HEK293T (cell line): Measurements from ENCODE around the gene TTC33.
A peak's percentile ranks its signal among the peaks of the same experiment; 100 is the strongest.

Source experiments
- CTCF ChIA-PET: fragments of 350-600 bp; formaldehyde crosslinking; extraction: SDS; loops from one replicate; lab custom pipeline; 2021; ENCODE audit warnings: antibody characterized with exemption, inconsistent platforms; lab: Yijun Ruan, JAX
- POLR2A ChIA-PET: fragments of 350-600 bp; formaldehyde crosslinking; extraction: SDS; loops from one replicate; lab custom pipeline; 2020; ENCODE audit warnings: antibody characterized with exemption, inconsistent platforms; lab: Yijun Ruan, JAX
- DNase-seq: peaks from one replicate; pipeline ENCODE4 v3.0.0; 2012; ENCODE audit warnings: mixed read lengths; ENCODE audit errors: extremely low spot score
- ARNT ChIP-seq: fragments of 450-650 bp; IDR thresholded peaks from 2 replicates; pipeline ENCODE4 v1.6.1; 2017; ENCODE audit warnings: mild to moderate bottlenecking
- BHLHE40 ChIP-seq: fragments of 450-650 bp; IDR thresholded peaks from 2 replicates; pipeline ENCODE4 v1.6.1; 2016; ENCODE audit warnings: mild to moderate bottlenecking, moderate library complexity, borderline replicate concordance
- CTBP1 ChIP-seq: fragments of 450-650 bp; IDR thresholded peaks from 2 replicates; pipeline ENCODE4 v1.6.1; 2016; ENCODE audit warnings: borderline replicate concordance
- ELF4 ChIP-seq: fragments of 450-650 bp; IDR thresholded peaks from 2 replicates; pipeline ENCODE4 v1.6.1; 2017; ENCODE audit warnings: antibody characterized with exemption
- FOXA1 ChIP-seq: fragments of 450-650 bp; IDR thresholded peaks from 2 replicates; pipeline ENCODE4 v1.6.1; 2016; ENCODE audit warnings: mild to moderate bottlenecking
- FOXK2 ChIP-seq: fragments of 450-650 bp; IDR thresholded peaks from 2 replicates; pipeline ENCODE4 v1.6.1; 2016; ENCODE audit warnings: mild to moderate bottlenecking
- FOXM1 ChIP-seq: fragments of 450-650 bp; IDR thresholded peaks from 2 replicates; pipeline ENCODE4 v1.6.1; 2017; ENCODE audit warnings: mild to moderate bottlenecking, borderline replicate concordance
- HDGF ChIP-seq: fragments of 450-650 bp; IDR thresholded peaks from 2 replicates; pipeline ENCODE4 v1.6.1; 2017; ENCODE audit warnings: antibody characterized with exemption, borderline replicate concordance
- L3MBTL2 ChIP-seq: fragments of 450-650 bp; conservative IDR thresholded peaks from 2 replicates; pipeline ENCODE4 v1.6.1; 2016; ENCODE audit warnings: mild to moderate bottlenecking
- LEF1 ChIP-seq: fragments of 450-650 bp; IDR thresholded peaks from 2 replicates; pipeline ENCODE4 v1.6.1; 2017; ENCODE audit warnings: mild to moderate bottlenecking, borderline replicate concordance
- NFRKB ChIP-seq: fragments of 450-650 bp; IDR thresholded peaks from 2 replicates; pipeline ENCODE4 v1.6.1; 2016; ENCODE audit warnings: mild to moderate bottlenecking, moderate library complexity
- SP1 ChIP-seq: fragments of 450-650 bp; IDR thresholded peaks from 2 replicates; pipeline ENCODE4 v1.6.1; 2017
- SUZ12 ChIP-seq: fragments of 450-650 bp; IDR thresholded peaks from 2 replicates; pipeline ENCODE4 v1.6.1; 2016; ENCODE audit warnings: mild to moderate bottlenecking
- TARDBP ChIP-seq: fragments of 450-650 bp; IDR thresholded peaks from 2 replicates; pipeline ENCODE4 v1.6.1; 2016
- ZNF384 ChIP-seq: fragments of 450-650 bp; IDR thresholded peaks from 2 replicates; pipeline ENCODE4 v1.6.1; 2016
- TF ChIP-seq, protein P1 (sequence below): fragments of 450-650 bp; IDR thresholded peaks from 2 replicates; pipeline ENCODE4 v1.6.1; 2016

TTC33 gene

DNA sequence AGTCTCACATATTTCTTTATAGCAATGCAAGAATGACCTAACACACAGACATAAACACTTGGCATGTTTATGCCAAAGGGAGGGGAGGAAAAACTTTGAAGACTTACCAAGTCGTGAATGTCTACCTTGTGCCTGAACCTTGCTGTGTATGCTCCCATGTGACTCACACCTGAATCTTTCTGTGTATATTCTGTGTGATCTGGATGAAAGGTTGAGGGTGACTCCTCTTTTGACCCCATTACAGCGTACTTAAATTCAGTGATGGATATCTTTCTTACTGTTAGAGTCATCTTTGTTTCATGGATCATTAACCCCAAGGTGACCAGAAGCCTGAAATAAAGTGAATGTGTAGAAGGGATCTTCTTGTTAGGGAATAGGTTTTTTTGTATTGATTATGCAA, 129.0 kb downstream of the TTC33 start:
- DNase-seq, result no peak
- POLR2A ChIA-PET, result no interaction called here
- CTCF ChIA-PET, result interaction anchor here (0.6 kb wide), 1 partner anchor 159 kb away, joined by 5 read pairs; no protein-coding TSS in a partner anchor
- TF ChIP-seq SUZ12 (no peak), ZNF384 (no peak), CTBP1 (no peak), FOXA1 (no peak), LEF1 (no peak), SP1 (no peak), TARDBP (no peak), ELF4 (no peak)

DNA sequence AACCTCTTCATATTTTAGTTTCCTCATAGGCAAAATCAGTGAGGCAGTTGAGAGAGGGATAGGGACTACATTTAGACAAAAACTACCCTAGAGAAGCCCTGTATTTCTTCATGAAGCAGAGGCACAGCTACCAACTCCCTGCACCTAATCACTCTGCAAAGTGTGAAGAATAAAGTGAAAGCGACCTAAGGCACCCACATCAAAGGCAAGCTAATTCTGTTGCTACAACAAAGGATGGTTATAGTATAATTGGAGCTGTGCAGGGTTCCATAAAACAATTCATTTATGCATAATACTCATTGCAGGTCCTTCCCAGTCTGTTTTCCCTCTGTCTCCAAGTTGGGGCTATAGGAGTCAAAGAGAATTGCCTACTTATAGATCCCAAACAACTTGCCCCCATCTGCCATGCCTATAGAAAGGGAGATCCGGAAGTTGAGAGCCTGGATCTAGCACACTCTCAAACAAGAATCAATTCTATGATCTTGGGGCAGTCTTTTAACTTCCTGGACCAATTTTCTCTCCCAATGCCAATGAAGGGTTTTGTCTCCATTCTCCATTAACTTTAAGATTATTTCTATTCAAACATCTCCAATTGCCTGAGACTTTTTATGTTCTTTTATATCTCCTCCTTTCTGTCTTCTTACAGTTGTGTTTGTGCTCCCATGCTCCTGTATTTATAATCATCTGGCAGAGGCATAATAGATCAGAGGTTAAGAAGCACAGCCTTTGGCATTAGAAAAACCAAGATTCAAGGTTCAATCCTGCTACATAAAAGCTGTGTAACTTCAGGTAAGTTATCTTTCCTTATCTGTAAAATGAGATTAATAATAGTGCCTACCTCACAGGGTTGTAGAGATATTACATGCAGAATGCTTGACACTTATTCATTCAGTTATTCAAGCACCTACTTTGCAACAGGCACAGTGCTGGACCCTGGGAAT, 132.0 kb downstream of the TTC33 start:
- TF ChIP-seq NFRKB (no peak), HDGF (no peak), BHLHE40 (no peak), ARNT (no peak), L3MBTL2 (no peak), FOXK2 (no peak), LEF1 (no peak), FOXA1 (no peak), ZNF384 (no peak), SP1 (no peak), TARDBP (no peak), CTBP1 (no peak), ELF4 (no peak), FOXM1 (no peak), SUZ12 (no peak)
- TF ChIP-seq, protein P1, sequence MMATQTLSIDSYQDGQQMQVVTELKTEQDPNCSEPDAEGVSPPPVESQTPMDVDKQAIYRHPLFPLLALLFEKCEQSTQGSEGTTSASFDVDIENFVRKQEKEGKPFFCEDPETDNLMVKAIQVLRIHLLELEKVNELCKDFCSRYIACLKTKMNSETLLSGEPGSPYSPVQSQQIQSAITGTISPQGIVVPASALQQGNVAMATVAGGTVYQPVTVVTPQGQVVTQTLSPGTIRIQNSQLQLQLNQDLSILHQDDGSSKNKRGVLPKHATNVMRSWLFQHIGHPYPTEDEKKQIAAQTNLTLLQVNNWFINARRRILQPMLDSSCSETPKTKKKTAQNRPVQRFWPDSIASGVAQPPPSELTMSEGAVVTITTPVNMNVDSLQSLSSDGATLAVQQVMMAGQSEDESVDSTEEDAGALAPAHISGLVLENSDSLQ, result no peak
- POLR2A ChIA-PET, result no interaction called here
- CTCF ChIA-PET, result no interaction called here
- DNase-seq, result no peak

DNA sequence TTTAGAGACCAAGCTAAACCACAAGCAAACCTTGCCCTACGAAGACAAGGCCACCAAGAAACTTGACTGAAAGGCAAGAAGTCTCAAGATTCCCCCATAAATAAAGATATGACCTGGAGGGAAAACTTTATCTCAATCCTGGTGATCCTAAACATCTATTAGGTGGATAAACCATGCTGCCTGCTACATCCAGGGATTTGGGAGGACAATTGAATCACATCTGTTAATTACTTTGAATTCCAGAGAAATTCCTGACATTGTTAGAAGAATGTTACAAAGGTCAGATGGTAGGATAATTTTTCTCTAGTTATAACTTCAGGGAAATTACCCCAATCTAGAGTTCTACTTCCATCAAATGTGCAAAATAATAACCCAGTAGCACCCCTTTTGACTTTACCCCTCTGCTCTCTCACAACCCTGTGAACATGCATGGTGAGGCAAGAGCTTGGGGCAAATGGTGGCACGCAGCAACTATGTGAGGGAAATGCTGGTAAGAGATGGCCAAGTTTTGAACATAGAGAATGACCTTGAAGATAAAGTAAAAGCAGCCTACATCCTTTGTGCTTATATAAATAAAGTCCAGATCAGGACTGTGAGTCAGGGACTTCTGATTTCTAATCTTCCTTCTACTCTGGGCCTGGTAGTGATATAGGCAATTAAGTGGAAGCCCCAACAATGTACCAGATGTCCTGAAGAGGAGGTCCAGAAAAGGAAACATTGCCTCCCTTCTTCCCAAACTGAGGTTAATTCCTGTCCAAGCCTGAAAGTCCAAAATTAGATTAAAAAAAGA, 133.1 kb downstream of the TTC33 start:
- DNase-seq, result no peak
- CTCF ChIA-PET, result interaction anchor here (0.6 kb wide), 1 partner anchor 10 kb away, joined by 4 read pairs; no protein-coding TSS in a partner anchor
- POLR2A ChIA-PET, result no interaction called here
- no peak for TF ChIP-seq FOXA1
- no peak for TF ChIP-seq SP1
- TF ChIP-seq ARNT, result no peak
- TF ChIP-seq ZNF384, result no peak
- TF ChIP-seq CTBP1, result no peak
- no peak for TF ChIP-seq FOXK2
- no peak for TF ChIP-seq TARDBP
- TF ChIP-seq SUZ12, result no peak
- TF ChIP-seq, protein P1, result no peak

DNA sequence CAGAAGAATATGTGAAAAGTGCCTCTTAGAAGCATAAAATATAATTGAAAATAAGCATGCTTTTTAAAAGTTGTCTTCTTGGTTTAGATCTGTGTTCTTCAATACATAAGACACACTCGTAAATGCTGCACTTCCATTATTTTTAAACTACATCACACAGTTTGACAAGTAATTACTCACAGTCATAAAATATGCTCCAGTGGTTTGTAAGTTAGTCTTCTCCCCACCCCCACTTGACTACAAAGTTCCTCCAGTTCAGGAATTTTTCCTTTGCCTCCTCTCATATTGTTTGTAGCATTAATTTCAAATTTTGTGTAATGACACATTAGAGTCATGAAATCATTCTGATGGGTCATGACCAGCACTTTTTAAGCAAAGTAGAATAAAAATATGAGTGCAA, 136.3 kb downstream of the TTC33 start:
- ChIA-PET CTCF (no interaction called here), POLR2A (no interaction called here)
- TF ChIP-seq, protein P1, result peak; percentile 56
- TF ChIP-seq NFRKB, result no peak
- DNase-seq, result no peak

DNA sequence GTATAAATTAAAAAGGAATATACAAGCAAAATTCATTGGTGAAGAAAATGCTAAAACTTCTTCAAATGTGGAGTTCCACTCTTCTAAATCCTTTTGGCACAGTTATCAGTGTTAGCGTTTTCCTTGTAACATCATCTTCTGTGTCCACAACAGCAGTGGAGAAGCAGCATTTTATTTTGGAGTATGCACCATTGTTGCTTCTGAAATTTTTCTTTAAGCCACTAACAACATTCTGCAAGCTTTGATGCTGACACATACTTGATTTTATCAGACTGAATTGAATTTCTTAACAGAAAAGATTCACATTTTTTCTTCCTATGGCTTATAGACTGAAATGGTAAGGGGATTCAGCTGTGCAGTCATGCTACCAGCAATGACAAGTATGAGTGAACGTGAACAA, 136.8 kb downstream of the TTC33 start:
- TF ChIP-seq HDGF (no peak), L3MBTL2 (no peak), ARNT (no peak), CTBP1 (no peak), FOXK2 (no peak), LEF1 (no peak), TARDBP (no peak), FOXM1 (no peak), FOXA1 (no peak), SP1 (no peak), SUZ12 (no peak), ELF4 (no peak), ZNF384 (no peak)
- TF ChIP-seq, protein P1, result no peak
- CTCF ChIA-PET, result interaction anchor here (0.6 kb wide), 1 partner anchor 207 kb away, joined by 4 read pairs; no protein-coding TSS in a partner anchor
- POLR2A ChIA-PET, result no interaction called here
- no peak for DNase-seq
